CD14-positive monocyte (primary cell): ENCODE measurements around the gene RUNX2. TPM values are rescaled to one million over a fixed set of nuclear protein-coding genes. Genes with fewer than 3 reads are reported as not detected.

Source experiments
- DNase-seq, 3 donors: peaks; one replicate each; pipeline ENCODE4 v3.0.0-alpha.2; 2011 to 2022
- H2AFZ ChIP-seq: 2 replicates; pipeline ENCODE4 v1.6.0; 2012; ENCODE audit warnings: mild to moderate bottlenecking, low read depth, low read length, inconsistent platforms; ENCODE audit not compliant: insufficient read depth, poor library complexity, severe bottlenecking
- H3K27ac ChIP-seq, 2 donors: 1 replicate in 1 of 2; 2 replicates in 1 of 2; pipeline ENCODE4 v1.5.1; 2012 to 2013; ENCODE audit warnings: low read length in 2 of 2, control low read depth in 1 of 2, inconsistent platforms in 1 of 2, low read depth in 1 of 2, mild to moderate bottlenecking in 1 of 2
- H3K27me3 ChIP-seq, 2 donors: one replicate each; pipeline versions ENCODE4 v1.6.0 to v1.6.1; 2011 to 2013; ENCODE audit warnings: low read length in 2 of 2; ENCODE audit not compliant: control insufficient read depth in 2 of 2, insufficient read depth in 2 of 2
- H3K36me3 ChIP-seq, 2 donors: replicated peaks in 1 of 2; 1 replicate in 1 of 2; 2 replicates in 1 of 2; pipeline versions ENCODE4 v1.5.1 to v1.6.1; 2012 to 2013; ENCODE audit warnings: low read length in 2 of 2, control low read depth in 1 of 2, inconsistent platforms in 1 of 2, mild to moderate bottlenecking in 1 of 2; ENCODE audit not compliant: insufficient read depth in 2 of 2, control insufficient read depth in 1 of 2
- H3K4me1 ChIP-seq, 2 donors: 1 replicate in 1 of 2; 2 replicates in 1 of 2; pipeline versions ENCODE4 v1.5.1 to v1.6.1; 2012 to 2013; ENCODE audit warnings: low read length in 2 of 2, control low read depth in 1 of 2, inconsistent platforms in 1 of 2, mild to moderate bottlenecking in 1 of 2, moderate library complexity in 1 of 2; ENCODE audit not compliant: insufficient read depth in 2 of 2, control insufficient read depth in 1 of 2
- H3K4me2 ChIP-seq: replicated peaks from 2 replicates; pipeline ENCODE3; 2012; ENCODE audit warnings: low read length, moderate library complexity, mild to moderate bottlenecking; ENCODE audit not compliant: poor library complexity, severe bottlenecking; ENCODE audit errors: extremely low read depth
- H3K4me3 ChIP-seq, 3 experiments: fragments of 200-600 bp in 1 of 3; sonication (generic) in 1 of 3; replicated peaks in 1 of 3; 1 replicate in 2 of 3; 2 replicates in 1 of 3; pipeline ENCODE4 v1.5.1; 2011 to 2013; ENCODE audit warnings: low read length in 3 of 3, mild to moderate bottlenecking in 3 of 3, control low read depth in 2 of 3, low read depth in 2 of 3, inconsistent platforms in 1 of 3, moderate library complexity in 1 of 3
- H3K79me2 ChIP-seq: 2 replicates; pipeline ENCODE4 v1.6.0; 2012; ENCODE audit warnings: mild to moderate bottlenecking, control low read depth, inconsistent platforms, low read length, moderate library complexity; ENCODE audit not compliant: insufficient read depth
- H3K9ac ChIP-seq: 2 replicates; pipeline ENCODE4 v1.6.0; 2017; ENCODE audit warnings: low read length, mild to moderate bottlenecking; ENCODE audit not compliant: insufficient read depth, poor library complexity, severe bottlenecking
- H3K9me3 ChIP-seq, 2 donors: replicated peaks in 1 of 2; 1 replicate in 1 of 2; 2 replicates in 1 of 2; pipeline versions ENCODE4 v1.5.1 to v1.6.1; 2012 to 2013; ENCODE audit warnings: low read length in 2 of 2, control low read depth in 1 of 2; ENCODE audit not compliant: control insufficient read depth in 1 of 2, insufficient read depth in 1 of 2
- H4K20me1 ChIP-seq: 2 replicates; pipeline ENCODE4 v1.6.0; 2012; ENCODE audit warnings: mild to moderate bottlenecking, low read length, control low read depth, moderate library complexity; ENCODE audit not compliant: insufficient read depth
- H3K27ac Mint-ChIP-seq, 7 donors: one replicate each; pipeline ENCODE4 v1.8.0; 2020; ENCODE audit warnings: mild to moderate bottlenecking in 7 of 7, mixed read lengths in 7 of 7, moderate library complexity in 6 of 7, inconsistent platforms in 2 of 7
- H3K27me3 Mint-ChIP-seq, 3 donors: one replicate each; pipeline ENCODE4 v1.8.0; 2021 to 2022; ENCODE audit warnings: low read depth in 3 of 3, mild to moderate bottlenecking in 3 of 3, mixed read lengths in 3 of 3, moderate library complexity in 3 of 3, inconsistent platforms in 1 of 3
- H3K36me3 Mint-ChIP-seq, 2 donors: one replicate each; pipeline ENCODE4 v1.8.0; 2020; ENCODE audit warnings: mixed read lengths in 2 of 2, inconsistent platforms in 1 of 2, mild to moderate bottlenecking in 1 of 2
- H3K4me1 Mint-ChIP-seq: one replicate; pipeline ENCODE4 v1.8.0; 2020; ENCODE audit warnings: mild to moderate bottlenecking, mixed read lengths
- H3K4me3 Mint-ChIP-seq, 2 donors: one replicate each; pipeline ENCODE4 v1.8.0; 2020; ENCODE audit warnings: mild to moderate bottlenecking in 2 of 2, mixed read lengths in 2 of 2, moderate library complexity in 1 of 2
- H3K9me3 Mint-ChIP-seq, 7 donors: one replicate each; pipeline ENCODE4 v1.8.0; 2020 to 2022; ENCODE audit warnings: mixed read lengths in 7 of 7, mild to moderate bottlenecking in 6 of 7, moderate library complexity in 6 of 7, inconsistent platforms in 2 of 7
- CTCF ChIP-seq: fragments of 200-600 bp; IDR thresholded peaks from one replicate; pipeline ENCODE4 v1.8.0; 2022; ENCODE audit warnings: antibody characterized with exemption, mild to moderate bottlenecking
- WGBS: methylation state at CpG from one replicate; pipeline ENCODE4 v1.1.5; 2013; ENCODE audit warnings: missing lambda C conversion rate; ENCODE audit not compliant: insufficient coverage; 5-methylcytosine and 5-hydroxymethylcytosine counted together
- intact Hi-C, 2 donors: fragments of 100-400 bp; cut with micrococcal nuclease; formaldehyde crosslinking; loops; one replicate each; pipeline versions ENCODE4 v1.15.0 to v1.15.1; 2023
- polyA plus RNA-seq, 3 donors: library from polyadenylated mRNA; depleted of rRNA in 1 of 3; unstranded in 2 of 3; stranded (reverse) in 1 of 3; fragments of 300-500 nt in 2 of 3; fragments of >200 nt in 1 of 3; fragmentation: Illumina TruSeq in 2 of 3; gene quantifications; 1 replicate in 2 of 3; 2 replicates in 1 of 3; pipeline ENCODE4 v1.2.3, GENCODE V29; 2012 to 2021

RUNX2 gene
- polyA plus RNA-seq, 3 donors: 1.3 to 5.0 (median 2.5) TPM

- intact Hi-C loops: no loop called here
- H3K27ac ChIP-seq: no peak overlapping the region
- no peaks in the 10 kb centered on the region for H4K20me1 ChIP-seq
- H3K36me3 ChIP-seq: no peaks in the 10 kb centered on the region
- peaks cover under 1% of the 10 kb centered on the region in 2 donors for H3K4me1 ChIP-seq
- TF ChIP-seq CTCF: no peak
- no peak for DNase-seq
- no peak overlapping the region for H3K4me3 ChIP-seq
- no peaks in the 10 kb centered on the region for H3K9me3 ChIP-seq
- H3K79me2 ChIP-seq: no peaks in the 10 kb centered on the region
- H3K4me2 ChIP-seq: no peak overlapping the region
- WGBS: 95% methylated on average over 4 of the region's 4 CpGs
- H3K4me1 Mint-ChIP-seq: peaks cover 5% of the 10 kb centered on the region
- no peak overlapping the region for H2AFZ ChIP-seq
- H3K27ac Mint-ChIP-seq: peak overlapping the region in 1 of 7 donors; percentile 1
- no peaks in the 10 kb centered on the region for H3K36me3 Mint-ChIP-seq
- H3K4me3 Mint-ChIP-seq: no peak overlapping the region
- H3K9ac ChIP-seq: no peak overlapping the region
- H3K27me3 ChIP-seq: no peaks in the 10 kb centered on the region
- peaks cover 0 to 2% (median 2%) of the 10 kb centered on the region in 3 donors for H3K27me3 Mint-ChIP-seq
- peaks cover 0 to 4% (median 2%) of the 10 kb centered on the region in 7 donors for H3K9me3 Mint-ChIP-seq
Observed at GRCh38 chr6:45653117-45653883, 325.2 kb downstream of the RUNX2 start.

DNA sequence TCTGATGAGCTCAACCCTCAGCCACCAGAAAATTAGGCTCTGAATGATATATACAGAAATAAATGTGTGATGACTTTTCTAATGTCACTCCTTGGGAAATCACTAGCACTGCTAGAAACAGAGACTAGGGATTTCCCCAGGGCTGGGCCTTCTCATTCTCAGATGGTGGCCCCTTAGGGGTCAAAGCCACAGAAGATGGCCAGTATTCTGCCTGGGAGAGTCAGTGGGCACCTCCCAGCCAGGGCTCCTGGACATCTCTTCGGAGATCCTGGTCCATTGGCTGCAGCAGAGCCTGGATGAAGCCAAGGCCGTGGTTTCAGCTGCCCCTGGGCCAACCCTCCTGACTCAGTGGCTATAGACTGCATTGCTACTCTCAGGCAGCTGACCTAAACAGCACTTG, 326.5 kb downstream of the RUNX2 start:
- H3K36me3 Mint-ChIP-seq: no peaks in the 10 kb centered on the region
- Histone ChIP-seq H3K27ac (no peak overlapping the region), H2AFZ (no peak overlapping the region), H4K20me1 (no peaks in the 10 kb centered on the region), H3K4me1 (no peaks in the 10 kb centered on the region), H3K9me3 (no peaks in the 10 kb centered on the region), H3K9ac (no peak overlapping the region), H3K79me2 (no peaks in the 10 kb centered on the region), H3K4me2 (no peak overlapping the region), H3K27me3 (no peaks in the 10 kb centered on the region), H3K36me3 (no peaks in the 10 kb centered on the region), H3K4me3 (no peak overlapping the region)
- WGBS: 92% methylated on average over 2 of the region's 2 CpGs
- H3K4me3 Mint-ChIP-seq: no peak overlapping the region
- H3K4me1 Mint-ChIP-seq: peaks cover 3% of the 10 kb centered on the region
- no peak for TF ChIP-seq CTCF
- intact Hi-C loops: no loop called here
- H3K27ac Mint-ChIP-seq: no peak overlapping the region
- H3K27me3 Mint-ChIP-seq: peaks cover 0 to 2% (median 2%) of the 10 kb centered on the region in 3 donors
- H3K9me3 Mint-ChIP-seq: peaks cover 0 to 4% (median 2%) of the 10 kb centered on the region in 7 donors
- no peak for DNase-seq
